ENCODE results near the gene RNF19B. TPM values are rescaled to one million over a fixed set of nuclear protein-coding genes. Genes with fewer than 3 reads are reported as not detected.

Gene RNF19B
- total and polyA plus RNA-seq, 2 experiments from 2014 or later, result 15.8 to 17.8 TPM

GRCh38 chr1:32891241-32891570 is 73.4 kb downstream of the RNF19B start:
- TF ChIP-seq CTCF (IDR thresholded peaks at IDR 0.05; ENCODE audit: low read depth, low read length), result no peak
- H3K9me3 ChIP-seq (ENCODE audit: low read depth), result no peaks in the 10 kb centered on the region
- no peak for DNase-seq (ENCODE audit: low read depth in 1 of 2, low spot score in 1 of 2)
- no peak overlapping the region for H3K4me3 ChIP-seq
- peaks cover 60% of the 10 kb centered on the region for H3K27me3 ChIP-seq
- H3K36me3 ChIP-seq, result no peaks in the 10 kb centered on the region
- no peak overlapping the region for H3K27ac ChIP-seq
- no peaks in the 10 kb centered on the region for H3K4me1 ChIP-seq (ENCODE audit: low read depth)

- H3K4me3 ChIP-seq, result no peak overlapping the region
- no peak overlapping the region for H3K27ac ChIP-seq
- DNase-seq (ENCODE audit: low read depth in 1 of 2, low spot score in 1 of 2), result no peak
- H3K9me3 ChIP-seq (ENCODE audit: low read depth), result no peaks in the 10 kb centered on the region
- no peak for TF ChIP-seq CTCF (IDR thresholded peaks at IDR 0.05; ENCODE audit: low read depth, low read length)
- H3K36me3 ChIP-seq, result no peaks in the 10 kb centered on the region
- peaks cover 65% of the 10 kb centered on the region for H3K27me3 ChIP-seq
- no peaks in the 10 kb centered on the region for H3K4me1 ChIP-seq (ENCODE audit: low read depth)
Measured at GRCh38 chr1:32890516-32891240, 73.9 kb downstream of the RNF19B start.

- H3K9me3 ChIP-seq (ENCODE audit: low read depth), result no peaks in the 10 kb centered on the region
- H3K27ac ChIP-seq, result no peak overlapping the region
- H3K4me1 ChIP-seq (ENCODE audit: low read depth), result no peaks in the 10 kb centered on the region
- no peak overlapping the region for H3K4me3 ChIP-seq
- H3K36me3 ChIP-seq, result no peaks in the 10 kb centered on the region
- DNase-seq (ENCODE audit: low read depth in 1 of 2, low spot score in 1 of 2), result no peak
- H3K27me3 ChIP-seq, result peaks cover 74% of the 10 kb centered on the region
- TF ChIP-seq CTCF (IDR thresholded peaks at IDR 0.05; ENCODE audit: low read depth, low read length), result no peak
Measured at GRCh38 chr1:32889731-32890278, 74.8 kb downstream of the RNF19B start.

GRCh38 chr1:32888677-32889420 is 75.8 kb downstream of the RNF19B start:
- Histone ChIP-seq H3K4me3 (no peak overlapping the region), H3K4me1 (ENCODE audit: low read depth) (no peaks in the 10 kb centered on the region), H3K27me3 (peaks cover 84% of the 10 kb centered on the region)

GRCh38 chr1:32888134-32888533 is 76.5 kb downstream of the RNF19B start:
- no peak for DNase-seq (ENCODE audit: low read depth in 1 of 2, low spot score in 1 of 2)
- Histone ChIP-seq H3K27ac (no peak overlapping the region), H3K4me1 (ENCODE audit: low read depth) (no peaks in the 10 kb centered on the region), H3K27me3 (peaks cover 80% of the 10 kb centered on the region), H3K4me3 (no peak overlapping the region), H3K36me3 (no peaks in the 10 kb centered on the region), H3K9me3 (ENCODE audit: low read depth) (no peaks in the 10 kb centered on the region)
- TF ChIP-seq CTCF (IDR thresholded peaks at IDR 0.05; ENCODE audit: low read depth, low read length), result no peak

More at GRCh38 chr1:32888677-32889420, 75.8 kb downstream of the RNF19B start:
- H3K27ac ChIP-seq, result no peak overlapping the region
- no peak for TF ChIP-seq CTCF (IDR thresholded peaks at IDR 0.05; ENCODE audit: low read depth, low read length)
- no peak for DNase-seq (ENCODE audit: low read depth in 1 of 2, low spot score in 1 of 2)
- H3K36me3 ChIP-seq, result no peaks in the 10 kb centered on the region
- H3K9me3 ChIP-seq (ENCODE audit: low read depth), result no peaks in the 10 kb centered on the region
